K562 (cell line): ENCODE measurements around the gene SH3YL1. TPM values are rescaled to one million over a fixed set of nuclear protein-coding genes. Genes with fewer than 3 reads are reported as not detected.

ENCODE experiments used
- polyA plus RNA-seq, 8 experiments: library from polyadenylated mRNA; depleted of rRNA in 4 of 8; stranded (reverse) in 5 of 8; unstranded in 3 of 8; fragments of >200 nt; fragmentation: Nextera tagmentation in 2 of 8; fragmentation: Illumina TruSeq in 1 of 8; extraction: Ambion mirVana in 2 of 8; extraction: Trizol in 1 of 8; gene quantifications; 2 replicates each; pipeline versions ENCODE4 v1.2.1 to v1.2.3, GENCODE V29; 2011 to 2014; ENCODE audit warnings: inconsistent platforms in 1 of 8, missing spikeins in 1 of 8
- total RNA-seq, 7 experiments: library from RNA; depleted of rRNA in 6 of 7; stranded (reverse); fragments of >200 nt in 6 of 7; fragmentation: Illumina TruSeq in 2 of 7; extraction: Trizol in 2 of 7; gene quantifications; 2 replicates each; pipeline versions ENCODE4 v1.2.1 to v1.2.3, GENCODE V29; 2011 to 2021; ENCODE audit warnings: low replicate concordance in 1 of 7
- TF ChIP-seq, protein P1 (sequence below): fragments of 450-650 bp; IDR thresholded peaks from 2 replicates; pipeline ENCODE4 v1.6.1; 2016; ENCODE audit warnings: low read depth

Gene SH3YL1
- total and polyA plus RNA-seq, 9 of the 15 experiments (the other 6 are each of a cell fraction or from before 2014, with no cell fraction given) = 3.9 to 7.8 (median 5.3) TPM

DNA sequence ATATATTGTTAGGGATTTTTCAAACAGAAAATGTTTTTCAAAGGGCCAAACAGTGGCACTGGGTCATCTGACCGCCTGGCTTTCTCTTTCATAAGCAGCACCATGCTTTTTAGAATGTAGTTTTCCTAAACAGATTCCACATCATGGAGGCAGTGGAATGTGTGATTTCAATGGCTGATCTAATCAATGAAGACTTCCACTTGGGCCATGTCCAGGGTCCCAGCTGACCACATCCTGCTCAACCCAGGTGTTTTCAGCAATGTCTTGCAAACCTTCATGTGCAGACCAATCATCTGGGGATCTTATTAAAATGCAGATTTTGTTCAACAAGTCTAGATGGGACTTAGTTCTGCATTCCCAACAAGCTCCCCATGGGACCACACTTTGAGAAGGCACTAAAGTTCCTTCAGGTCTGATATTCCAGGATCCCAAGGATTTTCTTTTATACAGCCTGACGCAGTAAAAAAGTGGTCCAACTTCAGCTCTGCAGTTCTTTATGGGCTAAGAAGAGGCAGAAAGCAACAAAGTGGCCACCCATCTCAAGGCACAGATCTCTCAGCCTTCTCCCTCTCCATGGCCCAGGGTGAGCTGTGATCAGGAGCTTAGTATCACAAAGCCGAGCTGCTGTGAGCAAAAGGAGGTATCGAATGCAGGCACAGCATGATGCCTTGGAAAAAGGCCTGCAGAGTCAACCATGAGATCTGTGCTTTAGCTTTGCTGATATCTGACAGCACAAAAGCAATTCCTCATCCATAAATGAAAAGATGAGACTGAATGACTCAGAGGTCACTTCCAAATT is 20.4 kb upstream of the SH3YL1 start (continued):
- TF ChIP-seq, protein P1, sequence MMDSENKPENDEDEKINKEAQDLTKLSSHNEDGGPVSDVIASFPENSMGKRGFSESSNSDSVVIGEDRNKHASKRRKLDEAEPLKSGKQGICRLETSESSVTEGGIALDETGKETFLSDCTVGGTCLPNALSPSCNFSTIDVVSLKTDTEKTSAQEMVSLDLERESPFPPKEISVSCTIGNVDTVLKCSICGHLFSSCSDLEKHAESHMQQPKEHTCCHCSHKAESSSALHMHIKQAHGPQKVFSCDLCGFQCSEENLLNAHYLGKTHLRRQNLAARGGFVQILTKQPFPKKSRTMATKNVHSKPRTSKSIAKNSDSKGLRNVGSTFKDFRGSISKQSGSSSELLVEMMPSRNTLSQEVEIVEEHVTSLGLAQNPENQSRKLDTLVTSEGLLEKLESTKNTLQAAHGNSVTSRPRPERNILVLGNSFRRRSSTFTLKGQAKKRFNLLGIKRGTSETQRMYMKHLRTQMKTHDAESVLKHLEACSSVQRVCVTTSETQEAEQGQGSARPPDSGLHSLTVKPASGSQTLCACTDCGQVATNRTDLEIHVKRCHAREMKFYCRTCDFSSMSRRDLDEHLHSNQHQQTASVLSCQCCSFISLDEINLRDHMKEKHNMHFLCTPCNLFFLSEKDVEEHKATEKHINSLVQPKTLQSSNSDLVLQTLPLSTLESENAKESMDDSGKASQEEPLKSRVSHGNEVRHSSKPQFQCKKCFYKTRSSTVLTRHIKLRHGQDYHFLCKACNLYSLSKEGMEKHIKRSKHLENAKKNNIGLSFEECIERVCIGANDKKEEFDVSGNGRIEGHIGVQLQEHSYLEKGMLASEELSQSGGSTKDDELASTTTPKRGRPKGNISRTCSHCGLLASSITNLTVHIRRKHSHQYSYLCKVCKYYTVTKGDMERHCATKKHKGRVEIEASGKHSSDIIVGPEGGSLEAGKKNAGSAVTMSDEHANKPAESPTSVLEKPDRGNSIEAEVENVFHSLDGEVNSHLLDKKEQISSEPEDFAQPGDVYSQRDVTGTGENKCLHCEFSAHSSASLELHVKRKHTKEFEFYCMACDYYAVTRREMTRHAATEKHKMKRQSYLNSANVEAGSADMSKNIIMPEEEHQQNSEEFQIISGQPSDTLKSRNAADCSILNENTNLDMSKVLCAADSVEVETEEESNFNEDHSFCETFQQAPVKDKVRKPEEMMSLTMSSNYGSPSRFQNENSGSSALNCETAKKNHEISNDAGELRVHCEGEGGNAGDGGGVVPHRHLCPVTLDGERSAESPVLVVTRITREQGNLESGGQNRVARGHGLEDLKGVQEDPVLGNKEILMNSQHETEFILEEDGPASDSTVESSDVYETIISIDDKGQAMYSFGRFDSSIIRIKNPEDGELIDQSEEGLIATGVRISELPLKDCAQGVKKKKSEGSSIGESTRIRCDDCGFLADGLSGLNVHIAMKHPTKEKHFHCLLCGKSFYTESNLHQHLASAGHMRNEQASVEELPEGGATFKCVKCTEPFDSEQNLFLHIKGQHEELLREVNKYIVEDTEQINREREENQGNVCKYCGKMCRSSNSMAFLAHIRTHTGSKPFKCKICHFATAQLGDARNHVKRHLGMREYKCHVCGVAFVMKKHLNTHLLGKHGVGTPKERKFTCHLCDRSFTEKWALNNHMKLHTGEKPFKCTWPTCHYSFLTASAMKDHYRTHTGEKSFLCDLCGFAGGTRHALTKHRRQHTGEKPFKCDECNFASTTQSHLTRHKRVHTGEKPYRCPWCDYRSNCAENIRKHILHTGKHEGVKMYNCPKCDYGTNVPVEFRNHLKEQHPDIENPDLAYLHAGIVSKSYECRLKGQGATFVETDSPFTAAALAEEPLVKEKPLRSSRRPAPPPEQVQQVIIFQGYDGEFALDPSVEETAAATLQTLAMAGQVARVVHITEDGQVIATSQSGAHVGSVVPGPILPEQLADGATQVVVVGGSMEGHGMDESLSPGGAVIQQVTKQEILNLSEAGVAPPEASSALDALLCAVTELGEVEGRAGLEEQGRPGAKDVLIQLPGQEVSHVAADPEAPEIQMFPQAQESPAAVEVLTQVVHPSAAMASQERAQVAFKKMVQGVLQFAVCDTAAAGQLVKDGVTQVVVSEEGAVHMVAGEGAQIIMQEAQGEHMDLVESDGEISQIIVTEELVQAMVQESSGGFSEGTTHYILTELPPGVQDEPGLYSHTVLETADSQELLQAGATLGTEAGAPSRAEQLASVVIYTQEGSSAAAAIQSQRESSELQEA = no peak
